ENCODE data around the gene CTSL. TPM values are rescaled to one million over a fixed set of nuclear protein-coding genes. Genes with fewer than 3 reads are reported as not detected.

Gene CTSL
- total and polyA plus RNA-seq, 2 donors (not counting 1 experiment from before 2014, with no cell fraction given): 487 to 826 TPM

DNA sequence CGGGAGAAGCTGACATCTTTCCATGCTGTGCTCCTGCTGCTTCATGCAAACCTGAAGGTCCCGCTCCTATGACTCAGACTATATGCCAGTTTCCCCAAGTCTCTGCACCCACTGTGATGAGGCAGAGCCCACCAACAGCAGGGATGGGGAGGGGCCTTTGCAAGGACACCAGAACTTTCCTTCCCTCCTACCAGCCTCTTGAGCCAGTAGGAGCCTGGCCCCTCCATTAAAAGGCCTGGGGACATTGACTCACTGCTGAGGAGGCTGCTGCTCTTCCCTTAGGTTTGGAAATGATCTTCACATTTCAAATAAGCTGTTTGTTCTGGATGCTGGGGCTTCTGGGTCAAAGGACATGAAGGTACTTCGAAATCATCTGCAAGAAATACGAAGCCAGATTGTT is 26.1 kb upstream of the CTSL start:
- no peak overlapping the region for H3K4me3 ChIP-seq (replicated peaks in 1 of 4; ENCODE audit: control extremely low read depth in 1 of 4, insufficient read depth in 1 of 4, low read depth in 3 of 4, low read length in 4 of 4)
- H3K27me3 ChIP-seq (ENCODE audit: control insufficient read depth, insufficient read depth, low read length): no peaks in the 10 kb centered on the region
- H3K27ac ChIP-seq (ENCODE audit: insufficient read depth, low read length): no peak overlapping the region
- DNase-seq (ENCODE audit: low read depth in 2 of 2): no peak
- H3K4me2 ChIP-seq (ENCODE audit: extremely low read depth, insufficient read depth, low read length): no peak overlapping the region
- no peaks in the 10 kb centered on the region for H4K20me1 ChIP-seq (ENCODE audit: control insufficient read depth, extremely low read depth, insufficient read depth, low read length)
- H3K36me3 ChIP-seq (ENCODE audit: control insufficient read depth, insufficient read depth, low read length): no peaks in the 10 kb centered on the region
- TF ChIP-seq EZH2 (IDR thresholded peaks at IDR 0.05; ENCODE audit: low read length, missing control alignments): no peak
- TF ChIP-seq, protein P1, sequence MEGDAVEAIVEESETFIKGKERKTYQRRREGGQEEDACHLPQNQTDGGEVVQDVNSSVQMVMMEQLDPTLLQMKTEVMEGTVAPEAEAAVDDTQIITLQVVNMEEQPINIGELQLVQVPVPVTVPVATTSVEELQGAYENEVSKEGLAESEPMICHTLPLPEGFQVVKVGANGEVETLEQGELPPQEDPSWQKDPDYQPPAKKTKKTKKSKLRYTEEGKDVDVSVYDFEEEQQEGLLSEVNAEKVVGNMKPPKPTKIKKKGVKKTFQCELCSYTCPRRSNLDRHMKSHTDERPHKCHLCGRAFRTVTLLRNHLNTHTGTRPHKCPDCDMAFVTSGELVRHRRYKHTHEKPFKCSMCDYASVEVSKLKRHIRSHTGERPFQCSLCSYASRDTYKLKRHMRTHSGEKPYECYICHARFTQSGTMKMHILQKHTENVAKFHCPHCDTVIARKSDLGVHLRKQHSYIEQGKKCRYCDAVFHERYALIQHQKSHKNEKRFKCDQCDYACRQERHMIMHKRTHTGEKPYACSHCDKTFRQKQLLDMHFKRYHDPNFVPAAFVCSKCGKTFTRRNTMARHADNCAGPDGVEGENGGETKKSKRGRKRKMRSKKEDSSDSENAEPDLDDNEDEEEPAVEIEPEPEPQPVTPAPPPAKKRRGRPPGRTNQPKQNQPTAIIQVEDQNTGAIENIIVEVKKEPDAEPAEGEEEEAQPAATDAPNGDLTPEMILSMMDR (conservative IDR thresholded peaks at IDR 0.05 in 1 of 2, IDR thresholded peaks at IDR 0.05 in 1 of 2; ENCODE audit: low read depth in 1 of 2, low read length in 2 of 2): no peak
- H3K4me1 ChIP-seq (ENCODE audit: control insufficient read depth, extremely low read depth, insufficient read depth, low read length): no peaks in the 10 kb centered on the region
- H3K9me3 ChIP-seq (ENCODE audit: control insufficient read depth, insufficient read depth, low read depth, low read length): no peaks in the 10 kb centered on the region
- no peaks in the 10 kb centered on the region for H3K79me2 ChIP-seq (ENCODE audit: control insufficient read depth, insufficient read depth, low read length)
- H2AFZ ChIP-seq (ENCODE audit: low read length): no peak overlapping the region
- H3K9ac ChIP-seq (ENCODE audit: insufficient read depth, low read length): no peak overlapping the region

DNA sequence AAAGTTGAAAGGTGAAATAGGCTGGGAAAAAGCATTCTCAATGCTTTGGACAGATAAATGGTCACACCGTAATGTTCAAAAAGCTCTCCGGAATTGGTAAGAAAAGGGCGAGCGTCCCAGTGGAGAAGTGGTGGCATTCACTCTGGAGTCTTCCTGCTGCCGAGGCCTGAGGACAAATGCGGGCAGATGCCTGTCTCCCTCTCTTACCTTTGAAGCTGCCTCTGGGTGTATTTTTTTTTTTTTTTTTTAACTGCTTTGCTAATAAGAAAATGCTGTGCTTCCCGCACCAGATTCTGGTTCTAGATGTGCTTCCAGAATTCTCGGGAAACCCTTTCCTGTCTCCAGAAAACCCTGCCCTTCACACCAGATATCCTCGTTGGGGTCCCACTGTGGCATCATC is 24.4 kb upstream of the CTSL start:
- no peak for TF ChIP-seq EZH2 (IDR thresholded peaks at IDR 0.05; ENCODE audit: low read length, missing control alignments)
- TF ChIP-seq, protein P1 (conservative IDR thresholded peaks at IDR 0.05 in 1 of 2, IDR thresholded peaks at IDR 0.05 in 1 of 2; ENCODE audit: low read depth in 1 of 2, low read length in 2 of 2): no peak
- DNase-seq (ENCODE audit: low read depth in 2 of 2): no peak
- no peak overlapping the region for H2AFZ ChIP-seq (ENCODE audit: low read length)
- no peaks in the 10 kb centered on the region for H3K27me3 ChIP-seq (ENCODE audit: control insufficient read depth, insufficient read depth, low read length)
- no peaks in the 10 kb centered on the region for H3K36me3 ChIP-seq (ENCODE audit: control insufficient read depth, insufficient read depth, low read length)
- no peaks in the 10 kb centered on the region for H4K20me1 ChIP-seq (ENCODE audit: control insufficient read depth, extremely low read depth, insufficient read depth, low read length)
- no peaks in the 10 kb centered on the region for H3K79me2 ChIP-seq (ENCODE audit: control insufficient read depth, insufficient read depth, low read length)
- H3K27ac ChIP-seq (ENCODE audit: insufficient read depth, low read length): no peak overlapping the region
- H3K9me3 ChIP-seq (ENCODE audit: control insufficient read depth, insufficient read depth, low read depth, low read length): no peaks in the 10 kb centered on the region
- no peaks in the 10 kb centered on the region for H3K4me1 ChIP-seq (ENCODE audit: control insufficient read depth, extremely low read depth, insufficient read depth, low read length)
- no peak overlapping the region for H3K9ac ChIP-seq (ENCODE audit: insufficient read depth, low read length)
- no peak overlapping the region for H3K4me3 ChIP-seq (replicated peaks in 1 of 4; ENCODE audit: control extremely low read depth in 1 of 4, insufficient read depth in 1 of 4, low read depth in 3 of 4, low read length in 4 of 4)
- H3K4me2 ChIP-seq (ENCODE audit: extremely low read depth, insufficient read depth, low read length): no peak overlapping the region

DNA sequence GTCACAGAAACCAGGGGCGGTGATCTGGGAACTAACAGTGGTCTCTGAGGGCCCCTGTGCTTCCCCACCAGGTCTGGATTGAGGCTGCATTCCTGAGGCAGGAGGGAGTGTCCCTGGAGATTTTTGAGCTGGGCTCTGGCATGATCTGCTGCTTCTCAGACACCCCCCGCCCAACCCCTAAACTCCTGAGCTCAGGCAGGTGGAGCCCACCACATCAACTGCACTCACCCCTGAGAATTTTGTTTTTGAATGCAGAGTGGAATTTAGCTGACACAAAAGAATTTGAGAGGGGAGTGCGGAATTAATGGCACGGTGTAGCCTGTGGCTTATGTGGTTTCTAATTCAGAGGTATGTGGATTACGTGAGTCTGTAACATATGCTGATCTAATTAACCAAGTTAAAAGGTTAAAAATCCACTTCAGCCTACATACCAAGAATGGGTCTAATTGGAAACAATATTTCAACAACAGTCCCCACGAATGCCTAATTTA is 23.9 kb upstream of the CTSL start:
- TF ChIP-seq, protein P1 (conservative IDR thresholded peaks at IDR 0.05 in 1 of 2, IDR thresholded peaks at IDR 0.05 in 1 of 2; ENCODE audit: low read depth in 1 of 2, low read length in 2 of 2): no peak
- TF ChIP-seq EZH2 (IDR thresholded peaks at IDR 0.05; ENCODE audit: low read length, missing control alignments): no peak
- peak in 1 of 2 donors; percentile 89 for DNase-seq (ENCODE audit: low read depth in 2 of 2)
- H3K4me2 ChIP-seq (ENCODE audit: extremely low read depth, insufficient read depth, low read length): no peak overlapping the region

More for the DNA sequence above, 23.9 kb upstream of the CTSL start:
- Histone ChIP-seq H3K4me3 (replicated peaks in 1 of 4; ENCODE audit: control extremely low read depth in 1 of 4, insufficient read depth in 1 of 4, low read depth in 3 of 4, low read length in 4 of 4) (no peak overlapping the region), H3K27ac (ENCODE audit: insufficient read depth, low read length) (no peak overlapping the region), H3K36me3 (ENCODE audit: control insufficient read depth, insufficient read depth, low read length) (no peaks in the 10 kb centered on the region), H3K27me3 (ENCODE audit: control insufficient read depth, insufficient read depth, low read length) (no peaks in the 10 kb centered on the region), H2AFZ (ENCODE audit: low read length) (no peak overlapping the region), H3K9me3 (ENCODE audit: control insufficient read depth, insufficient read depth, low read depth, low read length) (no peaks in the 10 kb centered on the region), H3K9ac (ENCODE audit: insufficient read depth, low read length) (no peak overlapping the region), H3K4me1 (ENCODE audit: control insufficient read depth, extremely low read depth, insufficient read depth, low read length) (no peaks in the 10 kb centered on the region), H4K20me1 (ENCODE audit: control insufficient read depth, extremely low read depth, insufficient read depth, low read length) (no peaks in the 10 kb centered on the region), H3K79me2 (ENCODE audit: control insufficient read depth, insufficient read depth, low read length) (no peaks in the 10 kb centered on the region)

All from fibroblast of lung (primary cell).